Measurements from ENCODE around the gene KCMF1. TPM values are rescaled to one million over a fixed set of nuclear protein-coding genes. Genes with fewer than 3 reads are reported as not detected.

Gene KCMF1
- total and polyA plus RNA-seq, 11 donors: 10.9 to 104 (median 80.0) TPM

- no peak for DNase-seq
- Histone ChIP-seq H3K27ac (no peak overlapping the region), H3K36me3 (no peaks in the 10 kb centered on the region), H3K4me3 (no peak overlapping the region), H3K27me3 (peaks cover 0 to 5% (median 0%) of the 10 kb centered on the region in 9 donors), H3K9me3 (peaks cover 0 to 5% (median 0%) of the 10 kb centered on the region in 12 donors), H3K4me1 (peaks cover 0 to 6% (median 0%) of the 10 kb centered on the region in 12 donors)
- intact Hi-C loops (cut with DNase I): no loop called here
- no peak for ATAC-seq
- 39 to 49% (median 42%) methylated on average over 5 to 6 of the region's 6 CpGs for WGBS, 4 donors
- no peak for TF ChIP-seq POLR2A (IDR thresholded peaks at IDR 0.05)
- TF ChIP-seq CTCF (IDR thresholded peaks at IDR 0.05): no peak
These were observed 118.6 kb downstream of the KCMF1 start for GRCh38 chr2:85089585-85089984.

GRCh38 chr2:85091838-85092237 is 120.9 kb downstream of the KCMF1 start:
- Histone ChIP-seq H3K36me3 (no peaks in the 10 kb centered on the region), H3K27me3 (peaks cover 0 to 4% (median 0%) of the 10 kb centered on the region in 9 donors), H3K9me3 (peaks cover 0 to 5% (median 0%) of the 10 kb centered on the region in 12 donors), H3K4me1 (peaks cover 0 to 6% (median 0%) of the 10 kb centered on the region in 12 donors), H3K27ac (no peak overlapping the region), H3K4me3 (no peak overlapping the region)
- 83 to 92% (median 87%) methylated on average over 2 of the region's 2 CpGs for whole genome bisulfite sequencing, 4 donors
- no peak for TF ChIP-seq POLR2A (IDR thresholded peaks at IDR 0.05)
- TF ChIP-seq CTCF (IDR thresholded peaks at IDR 0.05): no peak
- intact Hi-C loops (cut with DNase I): no loop called here
- ATAC-seq (no peak), DNase-seq (no peak)

DNA sequence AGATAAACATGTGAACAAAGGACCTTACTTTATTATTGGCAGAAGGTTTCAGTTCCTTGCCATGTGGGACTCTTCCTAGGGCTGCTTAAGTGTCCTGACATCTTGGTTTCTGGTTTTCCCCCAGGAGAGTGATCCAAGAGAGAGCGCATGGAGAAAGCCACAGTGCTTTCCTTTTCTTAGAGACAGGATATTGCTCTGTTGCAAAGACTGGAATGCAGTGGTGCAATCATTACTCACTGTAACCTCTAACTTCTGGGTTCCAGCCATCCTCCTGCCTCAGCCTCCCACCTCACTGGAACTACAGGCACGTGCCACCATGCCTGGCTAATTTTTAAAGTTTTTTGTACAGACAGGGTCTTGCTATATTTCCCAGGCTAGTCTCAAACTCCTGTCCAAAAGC is 124.1 kb downstream of the KCMF1 start:
- Histone ChIP-seq H3K4me1 (no peaks in the 10 kb centered on the region), H3K36me3 (no peaks in the 10 kb centered on the region), H3K27me3 (peaks cover 0 to 5% (median 0%) of the 10 kb centered on the region in 9 donors), H3K4me3 (no peak overlapping the region), H3K27ac (no peak overlapping the region), H3K9me3 (peaks cover 0 to 5% (median 0%) of the 10 kb centered on the region in 12 donors)
- DNase-seq (no peak), ATAC-seq (no peak)
- TF ChIP-seq POLR2A (IDR thresholded peaks at IDR 0.05): no peak
- no peak for TF ChIP-seq CTCF (IDR thresholded peaks at IDR 0.05)
- 61 to 68% (median 65%) methylated on average over 2 of the region's 2 CpGs for WGBS, 4 donors
- intact Hi-C loops (cut with DNase I): no loop called here

DNA sequence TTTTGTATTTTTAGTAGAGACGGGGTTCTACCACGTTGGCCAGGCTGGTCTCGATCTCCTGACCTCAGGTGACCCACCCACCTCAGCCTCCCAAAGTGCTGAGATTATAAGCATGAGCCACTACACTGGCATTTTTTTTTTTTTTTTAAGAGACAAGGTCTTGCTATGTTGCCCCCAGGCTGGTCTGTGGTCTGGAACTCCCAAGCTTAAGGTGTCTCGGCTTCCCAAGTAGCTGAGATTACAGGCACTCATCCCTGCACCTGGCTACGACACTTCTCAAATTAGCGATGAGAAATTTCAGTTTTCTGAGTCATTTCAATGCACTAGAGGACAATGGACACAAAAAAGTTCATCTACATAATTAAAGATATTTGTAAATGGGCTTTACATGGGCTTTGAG is 125.7 kb downstream of the KCMF1 start:
- intact Hi-C loops (cut with DNase I): no loop called here
- WGBS, 4 donors: 88 to 95% (median 92%) methylated on average over 6 of the region's 6 CpGs
- no peaks in the 10 kb centered on the region for H3K4me1 ChIP-seq
- DNase-seq (no peak), ATAC-seq (no peak)
- H3K27me3 ChIP-seq: peaks cover 0 to 5% (median 0%) of the 10 kb centered on the region in 9 donors
- peaks cover 0 to 5% (median 0%) of the 10 kb centered on the region in 12 donors for H3K9me3 ChIP-seq
- H3K4me3 ChIP-seq: no peak overlapping the region
- H3K36me3 ChIP-seq: no peaks in the 10 kb centered on the region
- no peak for TF ChIP-seq CTCF (IDR thresholded peaks at IDR 0.05)
- TF ChIP-seq POLR2A (IDR thresholded peaks at IDR 0.05): no peak
- H3K27ac ChIP-seq: no peak overlapping the region

Measured in heart left ventricle (tissue), 16 donors.